GM23248 (cell line): Measurements from ENCODE around the gene GRIA4.

ENCODE experiments used
- EZH2 ChIP-seq: fragments of 200-600 bp; sonication (generic); IDR thresholded peaks from 2 replicates; pipeline ENCODE4 v1.6.1; 2018; ENCODE audit warnings: antibody characterized with exemption, mild to moderate bottlenecking; ENCODE audit not compliant: insufficient read depth, poor library complexity, severe bottlenecking
- EZH2phosphoT487 ChIP-seq: fragments of 200-600 bp; sonication (generic); IDR thresholded peaks from 2 replicates; pipeline ENCODE4 v1.6.1; 2018; ENCODE audit warnings: antibody characterized with exemption, moderate library complexity, mild to moderate bottlenecking, low read depth; ENCODE audit not compliant: insufficient read depth

DNA sequence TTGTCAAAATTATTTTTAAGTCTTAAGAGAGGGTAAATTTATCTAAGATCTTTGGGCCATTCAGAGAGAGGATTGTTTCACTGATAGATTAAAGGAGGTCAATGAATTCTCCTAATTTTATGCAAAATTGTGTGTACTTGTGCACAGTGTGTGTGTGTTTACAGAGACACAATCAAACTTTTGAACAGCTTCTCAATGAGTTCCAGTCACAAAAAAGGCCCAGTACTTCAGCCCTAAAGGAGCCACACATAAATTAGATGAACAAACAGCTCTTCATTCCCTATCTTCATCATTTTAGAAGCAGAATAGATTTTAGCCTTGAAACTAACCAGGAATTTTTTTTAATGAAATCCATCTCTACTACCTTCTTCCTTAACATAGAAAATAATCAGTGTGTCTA lies 9.7 kb downstream of the GRIA4 start:
- TF ChIP-seq EZH2phosphoT487 (no peak), EZH2 (no peak)
